Stomach (tissue), 9 donors: Measurements from ENCODE around the gene RPS6KA1. TPM values are rescaled to one million over a fixed set of nuclear protein-coding genes. Genes with fewer than 3 reads are reported as not detected.

Source experiments
- DNase-seq, 2 donors: peaks; one replicate each; pipeline versions ENCODE4 v3.0.0 to v3.0.0-alpha.2; 2013 to 2019
- H3K27ac ChIP-seq, 5 donors: fragments of 200-600 bp in 4 of 5; sonication (generic) in 4 of 5; one replicate each; pipeline ENCODE4 v1.5.1; 2013 to 2019; ENCODE audit warnings: mild to moderate bottlenecking in 1 of 5, moderate library complexity in 1 of 5
- H3K27me3 ChIP-seq, 3 donors: fragments of 200-600 bp; sonication (generic); one replicate each; pipeline ENCODE4 v1.5.1; 2017 to 2019; ENCODE audit warnings: mixed run types in 1 of 3
- H3K36me3 ChIP-seq, 4 donors: fragments of 200-600 bp; sonication (generic); 1 replicate in 3 of 4; 2 replicates in 1 of 4; pipeline ENCODE4 v1.5.1; 2016 to 2019
- H3K4me1 ChIP-seq, 4 donors: fragments of 200-600 bp; sonication (generic); one replicate each; pipeline ENCODE4 v1.5.1; 2016 to 2019
- H3K4me3 ChIP-seq, 4 donors: fragments of 200-600 bp; sonication (generic) in 3 of 4; one replicate each; pipeline ENCODE4 v1.5.1; 2016 to 2019; ENCODE audit warnings: mild to moderate bottlenecking in 1 of 4
- H3K9me3 ChIP-seq, 4 donors: fragments of 200-600 bp; sonication (generic); one replicate each; pipeline ENCODE4 v1.5.1; 2016 to 2019
- EP300 ChIP-seq: sonication (generic); formaldehyde crosslinking; IDR thresholded peaks from one replicate; pipeline ENCODE4 v1.6.1; 2017; ENCODE audit warnings: antibody characterized with exemption
- POLR2A ChIP-seq, 4 donors: fragments of 450-650 bp; IDR thresholded peaks; one replicate each; pipeline ENCODE4 v1.6.1; 2016; ENCODE audit warnings: antibody characterized with exemption in 4 of 4, control low read depth in 2 of 4, mild to moderate bottlenecking in 1 of 4, moderate library complexity in 1 of 4
- POLR2AphosphoS5 ChIP-seq, 3 donors: sonication (generic); formaldehyde crosslinking; IDR thresholded peaks; one replicate each; pipeline ENCODE4 v1.6.1; 2016; ENCODE audit warnings: antibody characterized with exemption in 3 of 3
- WGBS, 5 donors: extraction: QIAGEN DNeasy Blood & Tissue Kit in 3 of 5; methylation state at CpG; one replicate each; pipeline versions ENCODE4 v1.1.5 to v1.1.7; 2013 to 2018; 5-methylcytosine and 5-hydroxymethylcytosine counted together
- intact Hi-C: fragments of 100-400 bp; cut with DNase I; formaldehyde crosslinking; loops from one replicate; pipeline ENCODE4 v1.15.1; 2023; ENCODE audit warnings: low total_unique reads
- polyA plus RNA-seq, 3 donors: library from polyadenylated mRNA; stranded (reverse); fragments of 200-250 nt; gene quantifications; one replicate each; pipeline ENCODE4 v1.2.3, GENCODE V29; 2013
- total RNA-seq, 5 donors: library from RNA; depleted of rRNA; stranded (reverse); fragments of >200 nt; gene quantifications; one replicate each; pipeline versions ENCODE4 v1.1.0 to v1.2.3, GENCODE V29; 2014 to 2016
- TF ChIP-seq, protein P1 (sequence below), 7 experiments: fragments of 450-650 bp in 4 of 7; fragments of 200-600 bp in 3 of 7; sonication (generic) in 3 of 7; IDR thresholded peaks; one replicate each; pipeline ENCODE4 v1.5.1; 2016 to 2019; ENCODE audit warnings: antibody characterized with exemption in 7 of 7, control low read depth in 2 of 7, mild to moderate bottlenecking in 1 of 7
- donor health status: healthy with polysubstance abuse.
- donor health status: Bipolar disorder and iron deficiency.
- donor health status: healthy.

Gene RPS6KA1
- total and polyA plus RNA-seq, 8 donors = 15.2 to 769 (median 34.9) TPM

DNA sequence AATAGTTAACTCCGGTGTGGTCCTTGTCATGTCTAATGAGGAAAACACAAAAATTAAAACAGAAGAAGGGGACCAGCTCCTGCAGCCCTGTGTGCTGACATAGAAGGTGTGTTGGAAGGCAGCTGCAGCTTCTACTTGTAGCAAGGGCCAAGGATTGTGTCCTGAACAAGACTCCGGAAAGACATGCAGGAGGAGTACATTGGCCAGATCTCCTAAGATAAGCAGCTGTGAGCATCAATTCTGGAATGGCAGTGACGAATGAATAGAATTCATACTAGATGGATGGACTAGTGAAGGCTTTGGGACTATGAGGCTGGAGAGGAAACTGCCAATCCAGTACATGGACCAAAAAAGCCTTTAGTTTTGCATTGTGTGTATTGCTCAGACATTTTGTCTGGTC is 19.3 kb downstream of the RPS6KA1 start:
- Histone ChIP-seq H3K4me1 (peaks cover 0 to 32% (median 4%) of the 10 kb centered on the region in 4 donors), H3K27ac (no peak overlapping the region), H3K9me3 (no peaks in the 10 kb centered on the region), H3K36me3 (peaks cover 36 to 73% (median 54%) of the 10 kb centered on the region in 4 donors), H3K27me3 (no peaks in the 10 kb centered on the region), H3K4me3 (no peak overlapping the region)
- TF ChIP-seq, protein P1, sequence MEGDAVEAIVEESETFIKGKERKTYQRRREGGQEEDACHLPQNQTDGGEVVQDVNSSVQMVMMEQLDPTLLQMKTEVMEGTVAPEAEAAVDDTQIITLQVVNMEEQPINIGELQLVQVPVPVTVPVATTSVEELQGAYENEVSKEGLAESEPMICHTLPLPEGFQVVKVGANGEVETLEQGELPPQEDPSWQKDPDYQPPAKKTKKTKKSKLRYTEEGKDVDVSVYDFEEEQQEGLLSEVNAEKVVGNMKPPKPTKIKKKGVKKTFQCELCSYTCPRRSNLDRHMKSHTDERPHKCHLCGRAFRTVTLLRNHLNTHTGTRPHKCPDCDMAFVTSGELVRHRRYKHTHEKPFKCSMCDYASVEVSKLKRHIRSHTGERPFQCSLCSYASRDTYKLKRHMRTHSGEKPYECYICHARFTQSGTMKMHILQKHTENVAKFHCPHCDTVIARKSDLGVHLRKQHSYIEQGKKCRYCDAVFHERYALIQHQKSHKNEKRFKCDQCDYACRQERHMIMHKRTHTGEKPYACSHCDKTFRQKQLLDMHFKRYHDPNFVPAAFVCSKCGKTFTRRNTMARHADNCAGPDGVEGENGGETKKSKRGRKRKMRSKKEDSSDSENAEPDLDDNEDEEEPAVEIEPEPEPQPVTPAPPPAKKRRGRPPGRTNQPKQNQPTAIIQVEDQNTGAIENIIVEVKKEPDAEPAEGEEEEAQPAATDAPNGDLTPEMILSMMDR (IDR thresholded peaks at IDR 0.05) = no peak
- TF ChIP-seq POLR2A (IDR thresholded peaks at IDR 0.05) (no peak), EP300 (no peak), POLR2AphosphoS5 (IDR thresholded peaks at IDR 0.05) (no peak)
- 90 to 95% (median 92%) methylated on average over 3 of the region's 3 CpGs for WGBS, 5 donors
- intact Hi-C loops = no loop called here
- DNase-seq = no peak

DNA sequence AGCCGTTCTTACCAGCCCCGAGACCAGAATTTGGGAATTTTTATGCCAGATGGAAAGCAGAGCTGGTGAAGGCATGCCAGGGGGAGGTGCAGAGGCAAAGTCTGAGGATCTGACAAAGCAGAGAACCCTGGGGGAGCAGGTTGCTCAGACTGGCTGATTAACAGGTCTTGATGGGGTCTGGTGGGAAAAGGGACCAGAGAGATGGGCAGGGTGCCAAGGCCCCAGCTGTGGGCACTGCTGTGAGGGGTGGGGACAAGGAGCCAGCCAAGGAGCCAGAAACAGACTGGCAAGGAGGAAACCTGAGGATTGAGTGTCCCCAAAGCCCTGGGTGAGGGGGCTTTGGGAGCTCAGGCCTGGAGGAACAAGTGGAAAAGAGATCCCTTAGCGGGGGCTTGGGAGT is 21.4 kb downstream of the RPS6KA1 start:
- WGBS, 5 donors = 96 to 100% (median 97%) methylated on average over 3 of the region's 3 CpGs
- Histone ChIP-seq H3K4me3 (no peak overlapping the region), H3K27me3 (no peaks in the 10 kb centered on the region), H3K9me3 (no peaks in the 10 kb centered on the region), H3K27ac (no peak overlapping the region), H3K4me1 (peaks cover 0 to 22% (median 4%) of the 10 kb centered on the region in 4 donors), H3K36me3 (peaks cover 45 to 91% (median 75%) of the 10 kb centered on the region in 4 donors)
- intact Hi-C loops = no loop called here
- DNase-seq = no peak
- TF ChIP-seq POLR2A (IDR thresholded peaks at IDR 0.05) = no peak
- TF ChIP-seq EP300 = no peak
- no peak for TF ChIP-seq POLR2AphosphoS5 (IDR thresholded peaks at IDR 0.05)
- TF ChIP-seq, protein P1 (IDR thresholded peaks at IDR 0.05) = no peak

DNA sequence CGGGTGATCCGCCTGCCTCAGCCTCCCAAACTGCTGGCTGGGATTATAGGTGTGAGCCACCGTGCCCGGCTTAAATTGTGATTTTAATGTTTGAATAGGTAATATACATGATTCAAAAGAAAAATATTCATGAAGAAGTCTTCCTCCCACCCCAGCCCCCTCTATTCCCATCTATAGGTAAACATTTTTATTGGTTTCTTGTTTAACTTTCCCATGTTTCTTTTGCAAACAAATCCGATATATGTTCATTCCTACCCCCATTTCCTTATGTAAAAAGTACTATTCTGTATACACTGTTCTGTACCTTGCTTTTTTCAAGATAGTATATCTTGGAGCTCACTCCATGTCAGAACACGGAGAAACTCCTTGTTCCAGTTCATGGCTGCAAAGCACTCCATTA is 23.2 kb downstream of the RPS6KA1 start:
- no peaks in the 10 kb centered on the region for H3K9me3 ChIP-seq

DNA sequence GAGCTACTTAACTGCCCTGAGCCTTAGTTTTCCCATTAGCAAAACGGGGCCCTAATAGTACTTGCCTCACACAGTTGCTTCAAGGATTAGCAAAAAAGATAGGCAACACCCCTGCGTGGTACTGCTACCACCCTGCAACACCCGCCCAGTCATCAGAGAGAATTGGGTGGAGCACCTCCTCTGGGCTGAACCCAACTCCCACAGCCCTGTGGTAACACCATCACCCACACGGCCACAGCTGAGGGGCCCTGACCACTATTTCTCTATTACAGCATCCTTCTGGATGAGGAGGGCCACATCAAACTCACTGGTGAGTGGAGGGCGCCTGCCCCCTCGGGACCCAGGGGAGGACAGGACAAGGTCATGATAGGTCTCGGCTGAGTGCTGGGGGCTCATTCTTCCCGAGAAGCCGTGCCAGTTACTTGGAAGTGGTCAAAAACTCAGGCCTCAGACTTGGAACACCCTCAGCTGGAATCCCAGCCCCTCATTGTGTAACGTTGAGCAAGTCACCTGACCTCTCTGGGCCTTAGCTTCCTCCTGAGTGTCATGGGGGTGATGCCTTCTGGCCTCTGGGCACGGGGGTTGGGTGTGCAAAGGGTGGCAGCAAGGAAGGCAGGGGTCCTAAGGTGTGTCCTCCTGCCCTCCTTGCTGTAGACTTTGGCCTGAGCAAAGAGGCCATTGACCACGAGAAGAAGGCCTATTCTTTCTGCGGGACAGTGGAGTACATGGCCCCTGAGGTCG is 24.6 kb downstream of the RPS6KA1 start:
- intact Hi-C loops = no loop called here
- DNase-seq = no peak
- Histone ChIP-seq H3K4me1 (peaks cover 0 to 10% (median 0%) of the 10 kb centered on the region in 4 donors), H3K36me3 (peaks cover 47 to 90% (median 83%) of the 10 kb centered on the region in 4 donors), H3K27me3 (no peaks in the 10 kb centered on the region), H3K4me3 (no peak overlapping the region), H3K27ac (no peak overlapping the region), H3K9me3 (no peaks in the 10 kb centered on the region)
- 79 to 87% (median 84%) methylated on average over 11 to 14 of the region's 14 CpGs for WGBS, 5 donors
- TF ChIP-seq, protein P1 (IDR thresholded peaks at IDR 0.05) = no peak
- TF ChIP-seq POLR2AphosphoS5 (IDR thresholded peaks at IDR 0.05) (no peak), EP300 (no peak), POLR2A (IDR thresholded peaks at IDR 0.05) (no peak)

More for the DNA sequence above, 23.2 kb downstream of the RPS6KA1 start:
- DNase-seq = no peak
- no peak for TF ChIP-seq EP300
- no peaks in the 10 kb centered on the region for H3K27me3 ChIP-seq
- peaks cover 0 to 14% (median 0%) of the 10 kb centered on the region in 4 donors for H3K4me1 ChIP-seq
- intact Hi-C loops = no loop called here
- 73 to 85% (median 81%) methylated on average over 6 of the region's 6 CpGs for WGBS, 5 donors
- peaks cover 46 to 91% (median 80%) of the 10 kb centered on the region in 4 donors for H3K36me3 ChIP-seq
- no peak overlapping the region for H3K4me3 ChIP-seq
- no peak overlapping the region for H3K27ac ChIP-seq

DNA sequence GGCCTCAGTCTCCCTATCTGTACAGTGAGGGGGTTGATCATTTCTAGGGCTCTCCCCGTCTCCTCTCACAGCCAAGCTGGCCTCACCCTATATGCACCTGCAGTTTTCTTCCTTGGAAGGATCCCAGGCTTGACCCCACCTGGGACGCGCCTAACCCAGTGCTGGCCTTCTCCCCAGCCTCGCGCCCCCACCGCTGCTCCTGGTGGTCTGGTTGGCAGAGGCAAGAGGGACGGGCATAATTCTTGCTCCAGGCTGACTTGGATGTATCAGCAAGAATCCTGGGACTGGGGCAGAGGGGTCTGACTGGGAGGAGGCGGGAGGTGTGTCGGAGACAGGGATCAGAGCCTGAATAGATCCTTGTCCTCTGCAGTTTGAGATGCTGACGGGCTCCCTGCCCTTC is 25.2 kb downstream of the RPS6KA1 start:
- no peaks in the 10 kb centered on the region for H3K9me3 ChIP-seq
- H3K36me3 ChIP-seq = peaks cover 53 to 92% (median 87%) of the 10 kb centered on the region in 4 donors
- H3K27me3 ChIP-seq = no peaks in the 10 kb centered on the region
- peaks cover 0 to 10% (median 0%) of the 10 kb centered on the region in 4 donors for H3K4me1 ChIP-seq
- no peak overlapping the region for H3K4me3 ChIP-seq
- no peak for DNase-seq
- intact Hi-C loops = no loop called here
- WGBS, 5 donors = 94 to 99% (median 96%) methylated on average over 5 to 10 of the region's 10 CpGs
- no peak for TF ChIP-seq POLR2AphosphoS5 (IDR thresholded peaks at IDR 0.05)
- TF ChIP-seq, protein P1 (IDR thresholded peaks at IDR 0.05) = no peak
- no peak for TF ChIP-seq POLR2A (IDR thresholded peaks at IDR 0.05)
- no peak for TF ChIP-seq EP300
- H3K27ac ChIP-seq = no peak overlapping the region
